ENCODE measurements around the gene TINAG. TPM values are rescaled to one million over a fixed set of nuclear protein-coding genes. Genes with fewer than 3 reads are reported as not detected.

The TINAG gene
- total RNA-seq, 2 experiments from 2014 or later: not detected

GRCh38 chr6:54404791-54405190 is 96.5 kb downstream of the TINAG start:
- Histone ChIP-seq H3K36me3 (ENCODE audit: insufficient read depth, low read length) (no peaks in the 10 kb centered on the region), H4K20me1 (ENCODE audit: insufficient read depth, low read length) (no peaks in the 10 kb centered on the region), H3K4me3 (ENCODE audit: low read depth, low read length, poor library complexity, severe bottlenecking) (no peak overlapping the region), H3K27ac (ENCODE audit: low read depth, low read length, poor library complexity, severe bottlenecking) (no peak overlapping the region), H3K4me2 (ENCODE audit: low read length) (no peak overlapping the region), H2AFZ (ENCODE audit: low read length) (no peak overlapping the region), H3K9me3 (ENCODE audit: low read length) (no peaks in the 10 kb centered on the region), H3K9me2 (ENCODE audit: insufficient read depth, low read length) (no peaks in the 10 kb centered on the region), H3K79me2 (ENCODE audit: insufficient read depth, low read depth, low read length) (no peaks in the 10 kb centered on the region), H3K4me1 (ENCODE audit: insufficient read depth, low read length, poor library complexity, severe bottlenecking) (no peaks in the 10 kb centered on the region)
- intact Hi-C loops (cut with micrococcal nuclease; ENCODE audit: unreplicated experiment): no loop called here
- no peak for DNase-seq (ENCODE audit: low spot score)
- CTCF ChIA-PET (ENCODE audit: unreplicated experiment): no interaction called here
- POLR2A ChIA-PET: no interaction called here
- no peak for TF ChIP-seq EZH2phosphoT487 (IDR thresholded peaks at IDR 0.05; ENCODE audit: borderline replicate concordance, low read depth, low read length)
- no peak for TF ChIP-seq CTCF (conservative IDR thresholded peaks at IDR 0.05; ENCODE audit: low read length)
- BruUV-seq (replicated peaks): no TSS peak

- intact Hi-C loops (cut with micrococcal nuclease; ENCODE audit: unreplicated experiment): no loop called here
- ChIA-PET CTCF (ENCODE audit: unreplicated experiment) (no interaction called here), POLR2A (no interaction called here)
- BruUV-seq (replicated peaks): no TSS peak
- no peaks in the 10 kb centered on the region for H3K9me3 ChIP-seq (ENCODE audit: low read length)
- H2AFZ ChIP-seq (ENCODE audit: low read length): no peak overlapping the region
- no peaks in the 10 kb centered on the region for H4K20me1 ChIP-seq (ENCODE audit: insufficient read depth, low read length)
- TF ChIP-seq EZH2phosphoT487 (IDR thresholded peaks at IDR 0.05; ENCODE audit: borderline replicate concordance, low read depth, low read length): no peak
- no peak for TF ChIP-seq CTCF (conservative IDR thresholded peaks at IDR 0.05; ENCODE audit: low read length)
- no peak overlapping the region for H3K4me3 ChIP-seq (ENCODE audit: low read depth, low read length, poor library complexity, severe bottlenecking)
- H3K79me2 ChIP-seq (ENCODE audit: insufficient read depth, low read depth, low read length): no peaks in the 10 kb centered on the region
- DNase-seq (ENCODE audit: low spot score): no peak
- no peaks in the 10 kb centered on the region for H3K9me2 ChIP-seq (ENCODE audit: insufficient read depth, low read length)
- H3K4me2 ChIP-seq (ENCODE audit: low read length): no peak overlapping the region
- no peaks in the 10 kb centered on the region for H3K4me1 ChIP-seq (ENCODE audit: insufficient read depth, low read length, poor library complexity, severe bottlenecking)
- H3K36me3 ChIP-seq (ENCODE audit: insufficient read depth, low read length): no peaks in the 10 kb centered on the region
- no peak overlapping the region for H3K27ac ChIP-seq (ENCODE audit: low read depth, low read length, poor library complexity, severe bottlenecking)
These were observed 103.5 kb downstream of the TINAG start for GRCh38 chr6:54411767-54412166.

- H3K4me2 ChIP-seq (ENCODE audit: low read length): no peak overlapping the region
- H4K20me1 ChIP-seq (ENCODE audit: insufficient read depth, low read length): no peaks in the 10 kb centered on the region
- H3K9me3 ChIP-seq (ENCODE audit: low read length): no peaks in the 10 kb centered on the region
- H3K4me1 ChIP-seq (ENCODE audit: insufficient read depth, low read length, poor library complexity, severe bottlenecking): no peaks in the 10 kb centered on the region
- H3K36me3 ChIP-seq (ENCODE audit: insufficient read depth, low read length): no peaks in the 10 kb centered on the region
- H2AFZ ChIP-seq (ENCODE audit: low read length): no peak overlapping the region
- no peak for TF ChIP-seq CTCF (conservative IDR thresholded peaks at IDR 0.05; ENCODE audit: low read length)
- TF ChIP-seq EZH2phosphoT487 (IDR thresholded peaks at IDR 0.05; ENCODE audit: borderline replicate concordance, low read depth, low read length): no peak
- CTCF ChIA-PET (ENCODE audit: unreplicated experiment): no interaction called here
- H3K9me2 ChIP-seq (ENCODE audit: insufficient read depth, low read length): no peaks in the 10 kb centered on the region
- H3K4me3 ChIP-seq (ENCODE audit: low read depth, low read length, poor library complexity, severe bottlenecking): no peak overlapping the region
- BruUV-seq (replicated peaks): no TSS peak
- H3K27ac ChIP-seq (ENCODE audit: low read depth, low read length, poor library complexity, severe bottlenecking): no peak overlapping the region
- intact Hi-C loops (cut with micrococcal nuclease; ENCODE audit: unreplicated experiment): no loop called here
- DNase-seq (ENCODE audit: low spot score): no peak
- POLR2A ChIA-PET: no interaction called here
- no peaks in the 10 kb centered on the region for H3K79me2 ChIP-seq (ENCODE audit: insufficient read depth, low read depth, low read length)
These were observed 107.3 kb downstream of the TINAG start for GRCh38 chr6:54415517-54415916.

All from OCI-LY7 (cell line).